HG03521 (cell line): ENCODE measurements around the gene NPHP4.
"Not testable (repeated sequence)": the region's sequence is repeated elsewhere in the genome, so short reads cannot be mapped to it uniquely, and the experiment has no call there.

ENCODE experiments used
- ATAC-seq: cut with Tn5 transposase; IDR thresholded peaks from one replicate; pipeline ENCODE4 v1.9.1; 2021; ENCODE audit warnings: mild to moderate bottlenecking, moderate library complexity; ENCODE audit not compliant: unreplicated experiment

Gene NPHP4

DNA sequence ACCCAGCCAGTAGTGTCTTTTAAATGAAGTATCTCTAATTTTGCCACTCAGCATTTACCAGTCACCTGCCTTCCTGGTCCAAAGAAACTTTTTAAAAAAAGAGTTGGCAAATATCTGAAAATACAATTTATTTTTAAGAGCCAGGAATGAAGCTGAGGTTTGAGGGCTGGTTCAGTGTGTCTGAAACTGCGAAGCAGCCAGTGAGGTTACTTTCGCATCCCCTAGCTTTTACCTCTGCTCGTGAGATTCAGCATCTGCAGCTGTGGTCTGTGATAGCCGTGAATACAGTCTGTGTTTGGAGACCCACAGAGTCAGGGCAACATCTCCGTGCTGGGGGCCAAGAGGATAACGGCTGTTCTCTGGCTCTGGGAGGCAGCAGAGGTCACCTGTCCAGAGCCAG is 32.2 kb upstream of the NPHP4 start:
- no peak for ATAC-seq

DNA sequence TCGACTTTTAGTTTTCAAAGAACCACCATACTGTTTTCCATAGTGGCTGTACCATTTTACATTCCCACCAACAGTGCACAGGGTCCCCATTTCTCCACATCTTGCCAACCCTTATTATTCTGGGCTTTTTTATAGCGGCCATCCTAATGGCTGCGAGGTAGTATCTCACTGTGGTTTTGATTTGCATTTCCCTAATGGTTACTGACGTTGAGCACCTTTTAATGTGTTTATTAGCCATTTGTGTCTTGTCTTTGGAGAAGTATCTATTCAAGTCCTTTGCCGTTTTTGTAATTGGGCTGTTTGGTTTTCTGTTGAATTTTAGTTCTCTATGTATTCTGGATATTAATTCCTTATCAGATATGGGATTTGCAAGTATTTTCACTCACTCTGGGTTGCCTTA is 31.1 kb upstream of the NPHP4 start:
- ATAC-seq = no peak

DNA sequence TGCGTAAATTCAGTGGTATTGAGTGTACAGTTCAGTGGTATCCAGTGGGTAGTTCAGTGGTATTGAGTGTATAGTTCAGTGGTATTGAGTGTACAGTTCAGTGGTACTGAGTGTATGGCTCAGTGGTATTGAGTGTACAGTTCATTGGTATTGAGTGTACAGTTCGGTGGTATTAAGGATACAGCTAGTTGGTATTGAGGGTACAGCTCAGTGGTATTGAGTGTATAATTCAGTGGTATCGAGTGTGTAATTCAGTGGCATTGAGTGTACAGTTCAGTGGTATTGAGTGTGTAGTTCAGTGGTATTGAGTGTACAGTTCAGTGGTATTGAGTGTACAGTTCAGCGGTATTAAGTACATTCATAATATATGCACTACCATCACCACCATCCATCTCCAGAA is 30.0 kb upstream of the NPHP4 start:
- no peak for ATAC-seq

GRCh38 chr1:6019166-6019845 is 27.1 kb upstream of the NPHP4 start:
- ATAC-seq = no peak

- not testable (repeated sequence) for ATAC-seq
These were observed 25.4 kb upstream of the NPHP4 start for GRCh38 chr1:6017654-6018053.

- no peak for ATAC-seq
These were observed 24.1 kb upstream of the NPHP4 start for GRCh38 chr1:6016191-6016865.

DNA sequence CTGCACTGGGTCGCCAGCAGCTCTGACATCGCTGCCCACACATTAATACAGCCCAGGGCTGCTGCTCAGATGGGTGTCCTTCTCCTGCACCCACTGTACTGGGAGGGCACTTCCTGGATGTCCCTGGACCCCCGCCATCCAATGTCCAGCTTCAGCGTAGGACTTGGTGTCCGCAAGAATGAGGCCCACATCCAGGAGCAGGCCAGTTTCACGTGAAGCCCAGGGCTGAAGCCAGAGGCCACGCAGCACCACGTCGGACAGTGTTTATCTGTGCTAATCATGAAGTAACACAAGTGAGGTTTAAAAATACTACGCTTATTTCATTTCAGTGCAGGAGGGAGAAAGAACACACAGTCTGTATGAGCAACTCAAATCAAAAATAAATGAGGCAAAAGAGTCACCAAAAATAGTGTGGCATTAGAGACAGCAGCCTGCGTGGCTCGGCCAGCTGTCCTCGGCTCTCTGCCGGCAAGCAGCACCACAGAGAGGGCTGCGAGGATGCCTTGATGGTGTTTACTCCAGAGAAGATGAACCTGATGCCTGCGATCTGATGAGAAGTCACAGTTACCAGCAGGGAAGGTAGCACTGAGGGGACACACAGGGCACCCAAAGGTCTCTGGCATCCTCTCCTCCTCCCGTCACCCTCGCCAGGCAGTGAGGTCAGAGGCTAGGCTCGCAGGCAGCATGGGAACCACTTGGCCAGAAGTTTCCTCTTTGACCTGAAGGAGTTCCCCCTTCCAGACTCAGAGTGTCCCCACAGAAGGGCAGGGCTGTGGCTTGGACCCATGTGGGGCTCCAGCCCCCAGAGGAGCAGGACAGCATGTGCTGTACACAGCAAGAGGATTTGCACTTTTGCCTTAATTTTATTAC is 22.1 kb upstream of the NPHP4 start:
- no peak for ATAC-seq

DNA sequence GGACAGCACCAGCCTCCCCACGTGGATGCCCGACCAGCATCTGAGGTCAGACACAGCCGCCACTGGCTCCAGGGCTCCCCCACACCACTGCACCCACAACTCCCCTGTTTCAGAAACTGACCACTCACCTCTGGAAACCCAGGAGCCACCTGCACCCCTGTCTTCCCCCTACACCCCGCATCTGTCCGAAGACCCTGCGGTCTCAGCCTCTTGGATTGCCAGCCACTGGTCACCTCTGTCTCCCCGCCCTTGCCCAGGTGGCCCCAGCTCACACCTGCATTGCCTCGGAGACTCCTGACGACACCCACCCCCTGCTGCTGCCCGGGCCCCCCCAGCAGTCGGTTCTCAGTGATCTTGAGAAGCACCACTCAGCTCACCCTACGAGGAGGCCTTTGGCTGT is 21.3 kb upstream of the NPHP4 start:
- no peak for ATAC-seq

- ATAC-seq = no peak
These were observed 20.5 kb upstream of the NPHP4 start for GRCh38 chr1:6012529-6013318.

DNA sequence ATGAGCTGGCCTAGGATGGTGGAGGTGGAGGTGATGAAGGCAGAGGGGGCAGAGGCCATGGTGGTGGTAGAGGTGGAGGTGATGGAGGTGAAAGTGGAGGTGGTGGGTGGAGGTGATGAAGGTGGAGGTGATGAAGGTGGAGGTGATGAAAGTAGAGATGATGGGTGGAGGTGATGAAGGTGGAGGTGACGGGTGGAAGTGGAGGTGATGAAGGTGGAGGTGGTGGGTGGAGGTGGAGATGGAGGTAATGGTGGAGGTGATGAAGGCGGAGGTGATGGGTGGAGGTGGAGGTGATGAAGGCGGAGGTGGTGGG is 19.7 kb upstream of the NPHP4 start:
- no peak for ATAC-seq

DNA sequence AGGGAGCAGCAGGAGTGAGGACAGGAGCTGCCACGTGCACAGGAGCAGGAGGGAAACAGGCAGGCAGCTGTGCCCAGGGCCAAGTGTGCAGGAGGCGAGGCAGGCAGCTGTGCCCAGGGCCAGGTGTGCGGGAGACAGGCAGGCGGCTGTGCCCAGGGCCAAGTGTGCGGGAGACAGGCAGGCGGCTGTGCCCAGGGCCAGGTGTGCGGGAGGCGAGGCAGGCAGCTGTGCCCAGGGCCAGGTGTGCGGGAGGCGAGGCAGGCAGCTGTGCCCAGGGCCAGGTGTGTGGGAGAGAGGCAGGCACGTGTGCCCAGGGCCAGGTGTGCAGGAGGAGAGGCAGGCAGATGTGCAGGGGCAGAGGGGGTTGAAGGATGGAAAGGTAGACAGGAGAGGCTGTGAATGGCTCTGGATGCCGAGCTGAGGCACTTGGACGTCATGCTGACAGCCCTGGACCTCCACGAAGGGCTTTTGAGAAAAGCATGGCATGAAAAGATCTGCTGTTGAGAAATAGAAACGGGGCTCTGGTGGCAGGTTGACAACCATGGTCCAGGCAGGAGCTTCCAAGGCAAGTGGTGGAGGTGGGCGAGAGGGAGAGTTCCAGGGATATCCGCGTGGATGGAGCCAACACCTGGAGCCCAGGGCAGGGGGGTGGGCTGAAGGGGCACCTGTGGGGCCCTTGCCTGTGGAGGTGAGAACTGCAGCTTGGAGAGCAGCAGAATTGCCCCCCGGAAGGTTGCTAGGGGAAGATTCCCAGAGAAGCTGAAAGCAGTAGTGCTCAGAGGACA is 19.1 kb upstream of the NPHP4 start:
- ATAC-seq = no peak

DNA sequence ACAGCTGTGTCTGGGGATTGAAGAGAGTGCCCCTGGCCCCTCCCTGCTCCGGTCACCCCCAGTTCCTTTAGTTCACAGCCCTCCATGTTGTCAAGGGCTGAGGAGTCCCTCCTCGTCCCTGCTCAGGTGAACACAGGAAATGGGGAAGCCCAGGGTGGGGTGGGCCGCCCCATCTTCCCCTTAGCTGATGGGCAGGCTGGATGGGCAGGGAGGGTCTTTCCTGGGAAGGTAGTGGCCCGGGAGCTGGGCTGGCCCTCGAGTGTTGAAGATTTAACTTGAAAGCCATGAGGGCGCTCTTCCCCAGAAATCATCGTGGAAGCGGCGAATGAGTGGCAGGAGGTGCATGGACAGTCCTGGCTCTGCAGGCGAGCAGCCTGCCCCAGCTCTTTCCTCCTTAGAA is 18.3 kb upstream of the NPHP4 start:
- ATAC-seq = no peak

DNA sequence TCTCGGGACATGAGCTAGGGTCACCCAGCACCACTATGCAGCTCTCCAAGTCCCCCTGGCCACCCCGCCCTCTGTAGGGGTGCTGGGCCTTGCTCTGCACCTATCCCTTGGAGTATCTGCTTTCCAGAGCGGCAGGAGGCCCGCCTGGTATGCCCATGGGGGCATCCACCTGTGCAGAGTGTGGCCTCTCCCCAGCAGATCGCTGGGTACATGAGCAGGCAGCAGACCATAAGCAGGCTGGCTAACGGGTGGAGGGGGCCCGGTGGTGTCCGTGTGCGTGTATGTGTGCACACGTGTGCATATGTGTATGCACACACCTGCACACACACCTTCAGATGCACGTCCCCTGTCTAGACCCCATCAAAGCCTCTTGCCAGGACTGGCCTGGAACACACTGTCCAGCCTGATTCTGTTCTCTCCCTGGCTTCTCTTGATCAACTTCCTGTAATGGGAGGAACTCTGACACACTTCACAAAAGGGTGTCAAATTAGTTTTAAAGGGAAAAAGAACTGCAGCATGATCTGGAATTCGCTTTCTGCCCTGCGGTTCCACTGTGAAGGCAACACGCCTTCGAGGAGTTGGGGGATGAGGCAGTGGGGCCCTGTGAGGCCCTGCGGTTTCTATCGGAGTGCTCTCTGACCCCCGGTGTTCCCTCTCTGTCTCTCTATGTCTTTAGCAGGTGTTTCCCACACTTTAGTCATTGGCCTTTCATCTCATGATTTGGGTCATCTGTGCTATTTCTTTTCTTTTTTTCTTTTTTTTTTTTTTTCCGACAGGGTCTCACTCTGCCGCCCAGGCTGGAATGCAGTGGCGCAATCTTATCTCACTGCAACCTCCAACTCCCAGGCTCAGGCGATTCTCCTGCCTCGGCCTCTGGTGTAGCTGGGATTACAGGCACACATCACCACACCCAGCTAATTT is 17.2 kb upstream of the NPHP4 start:
- no peak for ATAC-seq

- no peak for ATAC-seq
These were observed 16.5 kb upstream of the NPHP4 start for GRCh38 chr1:6008696-6009095.

- no peak for ATAC-seq
These were observed 15.8 kb upstream of the NPHP4 start for GRCh38 chr1:6008084-6008415.

DNA sequence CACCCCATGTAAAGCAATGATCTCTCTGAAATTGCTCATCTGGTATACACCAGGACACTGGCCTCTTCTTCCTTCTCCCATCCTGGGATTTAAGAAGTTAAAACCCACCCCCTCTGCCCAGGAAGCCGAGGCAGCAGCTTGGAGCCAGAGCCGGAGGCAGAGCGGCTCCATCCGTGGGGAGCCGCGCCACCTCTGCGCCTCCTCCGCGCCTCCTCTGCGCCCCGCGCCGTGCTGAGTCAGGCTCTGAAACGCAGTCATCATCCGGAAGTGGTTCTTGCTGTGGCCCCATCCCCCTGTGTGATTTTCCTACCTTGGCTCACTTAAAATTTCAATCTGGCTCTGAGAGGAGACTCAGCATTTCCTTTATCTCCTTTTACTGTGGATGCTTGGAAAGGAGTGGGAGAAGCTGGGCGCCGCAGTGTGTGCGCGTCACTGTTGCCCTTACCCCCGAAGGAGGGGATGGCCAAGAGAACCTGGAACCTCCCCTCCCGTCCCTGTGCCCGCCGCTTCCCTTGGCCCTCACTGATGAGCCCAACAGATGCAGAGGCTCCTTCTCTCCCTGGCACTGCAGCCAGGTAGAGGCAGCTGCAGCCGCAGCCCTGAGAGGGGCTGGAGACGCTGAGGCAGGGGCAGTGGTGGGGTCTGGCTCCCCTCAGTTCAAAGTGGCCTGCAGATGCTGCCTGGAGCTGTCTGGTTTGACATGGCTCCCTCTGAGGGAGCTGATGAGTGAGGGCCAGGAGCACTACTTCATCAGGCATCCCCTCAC is 15.3 kb upstream of the NPHP4 start:
- ATAC-seq = no peak

DNA sequence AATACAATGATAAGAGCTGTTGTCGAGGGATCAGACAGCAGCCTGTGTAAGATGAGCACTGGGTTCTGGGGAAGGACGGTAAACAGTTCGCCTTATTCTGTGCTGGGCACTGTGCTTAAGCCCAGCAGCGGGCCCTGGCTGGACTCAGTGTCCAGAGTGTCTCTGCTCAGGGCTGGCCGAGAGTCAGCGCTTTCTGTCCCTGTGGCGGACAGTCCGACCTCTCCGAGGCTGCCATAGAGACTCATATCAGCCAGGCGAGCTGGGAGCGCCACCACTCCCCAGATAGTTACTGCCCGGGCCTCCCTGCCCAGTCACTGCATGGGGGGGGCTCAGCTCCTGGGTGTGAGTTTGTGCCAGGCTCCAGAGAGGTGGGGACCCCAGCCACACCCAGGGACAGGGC is 14.7 kb upstream of the NPHP4 start:
- no peak for ATAC-seq

GRCh38 chr1:6005276-6005917 is 13.2 kb upstream of the NPHP4 start:
- ATAC-seq = no peak
